GM12878 (cell line): ENCODE measurements around the gene SHQ1. TPM values are rescaled to one million over a fixed set of nuclear protein-coding genes. Genes with fewer than 3 reads are reported as not detected.

Experiments
- ATAC-seq: fragments of 200-7000 bp; cut with Tn5 transposase; 3 replicates; pipeline ENCODE4 v1.9.1; 2020; ENCODE audit warnings: mild to moderate bottlenecking, moderate library complexity
- BruUV-seq: library from RNA; stranded (reverse); fragments of 400-500 nt; replicated peaks from 2 replicates; lab custom pipeline; 2021; lab: Mats Ljungman, UMichigan
- CTCF ChIA-PET: fragments of 300-600 bp; sonication (Branson Sonifier 250); formaldehyde crosslinking; extraction: SDS; loops from one replicate; lab custom pipeline; 2021; ENCODE audit warnings: inconsistent platforms; lab: Yijun Ruan, JAX
- POLR2A ChIA-PET: fragments of 350-600 bp; formaldehyde crosslinking; extraction: SDS; loops from one replicate; lab custom pipeline; 2021; ENCODE audit warnings: inconsistent platforms; lab: Charles Lee
- RAD21 ChIA-PET: fragments of 300-600 bp; sonication (Branson Sonifier 250); formaldehyde crosslinking; loops from one replicate; lab custom pipeline; 2023; ENCODE audit warnings: antibody characterized with exemption; ENCODE audit not compliant: unreplicated experiment; lab: Charles Lee
- SMC1A ChIA-PET: fragments of 300-600 bp; sonication (Branson Sonifier 250); formaldehyde crosslinking; loops from one replicate; lab custom pipeline; 2023; ENCODE audit not compliant: unreplicated experiment, uncharacterized antibody; lab: Charles Lee
- DNase-seq: peaks from one replicate; pipeline ENCODE4 v3.0.0-alpha.2; 2011; ENCODE audit warnings: low read depth, low spot score
- FAIRE-seq: peaks from 3 replicates; lab custom pipeline; 2011; peaks lifted over from hg19 to GRCh38; lab: Jason Lieb, UNC
- H2AFZ ChIP-seq: 2 replicates; pipeline ENCODE4 v1.6.0; 2011; ENCODE audit warnings: low read depth, low read length, control low read depth; ENCODE audit not compliant: control insufficient read depth
- H3K27ac ChIP-seq: 2 replicates; pipeline ENCODE4 v1.5.1; 2011; ENCODE audit warnings: control low read depth; ENCODE audit not compliant: control insufficient read depth, insufficient read depth
- H3K27me3 ChIP-seq, 2 experiments: replicated peaks in 1 of 2; 2 replicates each; pipeline versions ENCODE4 v1.6.0 to v1.6.1; 2011; ENCODE audit warnings: low read length in 1 of 2; ENCODE audit not compliant: control insufficient read depth in 2 of 2, insufficient read depth in 2 of 2
- H3K36me3 ChIP-seq, 2 experiments: 2 replicates each; pipeline ENCODE4 v1.5.1; 2011; ENCODE audit warnings: low read length in 1 of 2; ENCODE audit not compliant: control insufficient read depth in 2 of 2, insufficient read depth in 2 of 2
- H3K4me1 ChIP-seq: 2 replicates; pipeline ENCODE4 v1.6.1; 2011; ENCODE audit warnings: mild to moderate bottlenecking, low read length, moderate library complexity, mixed read lengths; ENCODE audit not compliant: control insufficient read depth, insufficient read depth
- H3K4me2 ChIP-seq: 2 replicates; pipeline ENCODE4 v1.6.0; 2011; ENCODE audit warnings: control low read depth; ENCODE audit not compliant: control insufficient read depth, insufficient read depth
- H3K4me3 ChIP-seq: fragments of 200-600 bp; sonication (generic); 2 replicates; pipeline ENCODE4 v1.5.1; 2016
- H3K79me2 ChIP-seq: 2 replicates; pipeline ENCODE4 v1.6.0; 2011; ENCODE audit warnings: low read length; ENCODE audit not compliant: control insufficient read depth, insufficient read depth
- H3K9ac ChIP-seq: 2 replicates; pipeline ENCODE4 v1.8.0; 2011; ENCODE audit warnings: low read length, control low read depth, mixed read lengths; ENCODE audit not compliant: control insufficient read depth, insufficient read depth
- H3K9me3 ChIP-seq: replicated peaks from 3 replicates; pipeline ENCODE4 v1.5.1; 2011; ENCODE audit warnings: mild to moderate bottlenecking, low read length; ENCODE audit not compliant: control insufficient read depth, insufficient read depth
- H4K20me1 ChIP-seq: 2 replicates; pipeline ENCODE4 v1.6.0; 2011; ENCODE audit not compliant: control insufficient read depth, insufficient read depth
- BCL11A ChIP-seq: IDR thresholded peaks from 2 replicates; pipeline ENCODE4 v1.6.1; 2011; ENCODE audit warnings: low read depth, low read length
- HDAC6 ChIP-seq: fragments of 200-600 bp; sonication (generic); IDR thresholded peaks from one replicate; pipeline ENCODE4 v1.8.0; 2017; ENCODE audit warnings: antibody characterized with exemption; ENCODE audit not compliant: unreplicated experiment
- IKZF2 ChIP-seq, 2 experiments: fragments of 450-650 bp; IDR thresholded peaks; 2 replicates each; pipeline ENCODE4 v1.6.1; 2017; ENCODE audit warnings: mild to moderate bottlenecking in 2 of 2, moderate library complexity in 2 of 2
- NFYA ChIP-seq: IDR thresholded peaks from 2 replicates; pipeline ENCODE4 v1.6.1; 2011; ENCODE audit warnings: low read depth, mild to moderate bottlenecking, low read length, improper control_type of control experiment, borderline replicate concordance
- NR2C1 ChIP-seq: fragments of 450-650 bp; IDR thresholded peaks from 2 replicates; pipeline ENCODE4 v1.6.1; 2017; ENCODE audit warnings: antibody characterized with exemption, mild to moderate bottlenecking, moderate library complexity
- POLR2AphosphoS2 ChIP-seq: IDR thresholded peaks from 2 replicates; pipeline ENCODE4 v1.6.1; 2011; ENCODE audit warnings: low read depth, mild to moderate bottlenecking, low read length, improper control_type of control experiment, moderate library complexity
- WGBS: methylation state at CpG from one replicate; pipeline ENCODE4 v1.1.6; 2016; ENCODE audit warnings: low lambda C conversion rate; ENCODE audit not compliant: insufficient replicate concordance, insufficient coverage; ENCODE audit errors: missing lambda C conversion rate; 5-methylcytosine and 5-hydroxymethylcytosine counted together
- in situ Hi-C: fragments of 300-500 bp; cut with MboI; formaldehyde crosslinking; loops from 9 replicates; pipeline ENCODE4 v1.14.3; 2018; ENCODE audit warnings: mixed read lengths
- intact Hi-C: fragments of 100-400 bp; cut with micrococcal nuclease; formaldehyde crosslinking; loops from one replicate; pipeline ENCODE4 v1.14.2; 2022; ENCODE audit not compliant: unreplicated experiment
- polyA plus RNA-seq, 11 experiments: library from polyadenylated mRNA; depleted of rRNA in 4 of 11; unstranded in 6 of 11; stranded (reverse) in 5 of 11; fragments of >200 nt; fragmentation: Nextera tagmentation in 4 of 11; fragmentation: Illumina TruSeq in 1 of 11; extraction: Ambion mirVana in 4 of 11; extraction: Trizol in 1 of 11; gene quantifications; 1 replicate in 1 of 11; 2 replicates in 10 of 11; pipeline versions ENCODE4 v1.2.1 to v1.2.3, GENCODE V29; 2011 to 2016; ENCODE audit warnings: inconsistent platforms in 2 of 11, missing spikeins in 2 of 11, low read depth in 1 of 11
- total RNA-seq, 4 experiments: library from RNA; depleted of rRNA in 3 of 4; stranded (reverse); fragments of >200 nt in 3 of 4; fragmentation: Illumina TruSeq in 1 of 4; extraction: Trizol in 1 of 4; gene quantifications; 2 replicates each; pipeline versions ENCODE4 v1.2.1 to v1.2.3, GENCODE V29; 2013 to 2021
- TF ChIP-seq, protein P1 (sequence below): IDR thresholded peaks from 2 replicates; pipeline ENCODE4 v1.6.1; 2012; ENCODE audit warnings: mild to moderate bottlenecking, low read depth, low read length
- TF ChIP-seq, protein P2 (sequence below): fragments of 450-650 bp; IDR thresholded peaks from 2 replicates; pipeline ENCODE4 v1.6.1; 2017; ENCODE audit warnings: mild to moderate bottlenecking, low read depth, inconsistent platforms; ENCODE audit not compliant: poor library complexity, severe bottlenecking

SHQ1 gene
- total and polyA plus RNA-seq, 10 of the 15 experiments (the other 5 are each of a cell fraction or from before 2014, with no cell fraction given): 12.6 to 51.7 (median 24.5) TPM

DNA sequence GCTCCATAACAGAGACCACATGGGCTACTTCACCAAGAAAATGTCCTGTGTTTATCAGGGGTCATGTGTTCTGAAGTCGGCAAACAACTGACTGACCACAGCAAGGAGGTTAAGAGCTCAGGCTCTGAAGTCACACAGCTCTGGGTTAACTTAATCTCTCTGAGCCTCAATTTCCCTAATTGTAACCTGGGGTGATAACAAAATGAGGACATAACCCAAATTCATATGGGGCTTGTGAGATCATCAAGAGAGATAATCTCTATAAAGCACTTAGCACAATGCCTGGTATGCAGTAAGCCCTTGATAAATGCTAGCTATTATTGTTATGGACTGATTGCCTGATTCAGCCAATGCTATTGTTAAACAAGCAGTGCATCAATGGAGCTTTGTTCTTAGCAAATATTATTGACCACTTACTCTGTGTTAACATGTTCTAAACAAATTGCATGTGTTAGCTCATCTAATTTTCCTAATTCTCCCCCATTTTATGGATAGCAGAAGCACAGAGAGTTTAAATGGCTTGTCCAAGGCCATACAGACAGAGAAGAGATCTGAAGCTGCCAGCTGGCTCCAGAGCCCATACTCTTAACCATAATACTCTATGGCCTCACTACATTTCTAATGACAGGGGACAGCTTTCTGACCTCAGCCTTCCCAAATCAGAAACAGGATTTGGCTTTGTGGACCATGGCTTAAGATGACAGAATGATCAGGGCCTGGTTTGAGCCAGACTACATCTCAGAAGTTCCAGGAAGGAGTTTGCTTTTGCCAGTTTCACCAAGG is 78.3 kb downstream of the SHQ1 start:
- ChIA-PET RAD21 (interaction anchor here (1.0 kb wide), 1 partner anchor 56 kb away, joined by 3 read pairs; no protein-coding TSS in a partner anchor), POLR2A (interaction anchor here (0.5 kb wide), 1 partner anchor 17 kb away, joined by 3 read pairs; no protein-coding TSS in a partner anchor), CTCF (interaction anchor here (1.0 to 1.2 kb wide), 2 partner anchors 12 to 104 kb away, joined by 3 to 4 read pairs; no protein-coding TSS in a partner anchor), SMC1A (interaction anchor here (0.6 to 1.5 kb wide), 4 partner anchors 16 to 105 kb away, joined by 3 read pairs; no protein-coding TSS in a partner anchor)
- FAIRE-seq (no peak), ATAC-seq (no peak), DNase-seq (no peak)
- in situ Hi-C loops: no loop called here
- H3K27me3 ChIP-seq: no peaks in the 10 kb centered on the region
- no peak overlapping the region for H3K9ac ChIP-seq
- H4K20me1 ChIP-seq: no peaks in the 10 kb centered on the region
- H3K27ac ChIP-seq: no peak overlapping the region
- no peaks in the 10 kb centered on the region for H3K9me3 ChIP-seq
- no peak overlapping the region for H3K4me2 ChIP-seq
- 100% methylated on average over 1 of the region's 1 CpG for WGBS
- H3K4me3 ChIP-seq: no peak overlapping the region
- TF ChIP-seq IKZF2 (IDR thresholded peaks at IDR 0.05): no peak
- TF ChIP-seq BCL11A: no peak
- TF ChIP-seq, protein P1, sequence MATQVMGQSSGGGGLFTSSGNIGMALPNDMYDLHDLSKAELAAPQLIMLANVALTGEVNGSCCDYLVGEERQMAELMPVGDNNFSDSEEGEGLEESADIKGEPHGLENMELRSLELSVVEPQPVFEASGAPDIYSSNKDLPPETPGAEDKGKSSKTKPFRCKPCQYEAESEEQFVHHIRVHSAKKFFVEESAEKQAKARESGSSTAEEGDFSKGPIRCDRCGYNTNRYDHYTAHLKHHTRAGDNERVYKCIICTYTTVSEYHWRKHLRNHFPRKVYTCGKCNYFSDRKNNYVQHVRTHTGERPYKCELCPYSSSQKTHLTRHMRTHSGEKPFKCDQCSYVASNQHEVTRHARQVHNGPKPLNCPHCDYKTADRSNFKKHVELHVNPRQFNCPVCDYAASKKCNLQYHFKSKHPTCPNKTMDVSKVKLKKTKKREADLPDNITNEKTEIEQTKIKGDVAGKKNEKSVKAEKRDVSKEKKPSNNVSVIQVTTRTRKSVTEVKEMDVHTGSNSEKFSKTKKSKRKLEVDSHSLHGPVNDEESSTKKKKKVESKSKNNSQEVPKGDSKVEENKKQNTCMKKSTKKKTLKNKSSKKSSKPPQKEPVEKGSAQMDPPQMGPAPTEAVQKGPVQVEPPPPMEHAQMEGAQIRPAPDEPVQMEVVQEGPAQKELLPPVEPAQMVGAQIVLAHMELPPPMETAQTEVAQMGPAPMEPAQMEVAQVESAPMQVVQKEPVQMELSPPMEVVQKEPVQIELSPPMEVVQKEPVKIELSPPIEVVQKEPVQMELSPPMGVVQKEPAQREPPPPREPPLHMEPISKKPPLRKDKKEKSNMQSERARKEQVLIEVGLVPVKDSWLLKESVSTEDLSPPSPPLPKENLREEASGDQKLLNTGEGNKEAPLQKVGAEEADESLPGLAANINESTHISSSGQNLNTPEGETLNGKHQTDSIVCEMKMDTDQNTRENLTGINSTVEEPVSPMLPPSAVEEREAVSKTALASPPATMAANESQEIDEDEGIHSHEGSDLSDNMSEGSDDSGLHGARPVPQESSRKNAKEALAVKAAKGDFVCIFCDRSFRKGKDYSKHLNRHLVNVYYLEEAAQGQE: no peak
- no peak for TF ChIP-seq NR2C1
- TF ChIP-seq POLR2AphosphoS2: no peak
- TF ChIP-seq NFYA: no peak
- TF ChIP-seq, protein P2, sequence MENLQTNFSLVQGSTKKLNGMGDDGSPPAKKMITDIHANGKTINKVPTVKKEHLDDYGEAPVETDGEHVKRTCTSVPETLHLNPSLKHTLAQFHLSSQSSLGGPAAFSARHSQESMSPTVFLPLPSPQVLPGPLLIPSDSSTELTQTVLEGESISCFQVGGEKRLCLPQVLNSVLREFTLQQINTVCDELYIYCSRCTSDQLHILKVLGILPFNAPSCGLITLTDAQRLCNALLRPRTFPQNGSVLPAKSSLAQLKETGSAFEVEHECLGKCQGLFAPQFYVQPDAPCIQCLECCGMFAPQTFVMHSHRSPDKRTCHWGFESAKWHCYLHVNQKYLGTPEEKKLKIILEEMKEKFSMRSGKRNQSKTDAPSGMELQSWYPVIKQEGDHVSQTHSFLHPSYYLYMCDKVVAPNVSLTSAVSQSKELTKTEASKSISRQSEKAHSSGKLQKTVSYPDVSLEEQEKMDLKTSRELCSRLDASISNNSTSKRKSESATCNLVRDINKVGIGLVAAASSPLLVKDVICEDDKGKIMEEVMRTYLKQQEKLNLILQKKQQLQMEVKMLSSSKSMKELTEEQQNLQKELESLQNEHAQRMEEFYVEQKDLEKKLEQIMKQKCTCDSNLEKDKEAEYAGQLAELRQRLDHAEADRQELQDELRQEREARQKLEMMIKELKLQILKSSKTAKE: no peak
- TF ChIP-seq HDAC6: no peak
- no TSS peak for BruUV-seq
- H2AFZ ChIP-seq: no peak overlapping the region
- no peaks in the 10 kb centered on the region for H3K79me2 ChIP-seq
- intact Hi-C loops: no loop called here
- no peaks in the 10 kb centered on the region for H3K4me1 ChIP-seq
- H3K36me3 ChIP-seq: peaks cover 2 to 4% of the 10 kb centered on the region in 2 experiments; a peak in 3 of 4 replicates
